Stimulated activated CD8-positive, alpha-beta memory T cell treated with anti-CD3 and anti-CD28 coated beads, Interleukin-7, amount 100 ng/mL, for 24 hours (primary cell): ENCODE data around the gene KY.

Experiments
- DNase-seq: peaks from one replicate; pipeline ENCODE4 v3.0.0-alpha.2; 2020; ENCODE audit warnings: low read depth

Gene KY, protein sequence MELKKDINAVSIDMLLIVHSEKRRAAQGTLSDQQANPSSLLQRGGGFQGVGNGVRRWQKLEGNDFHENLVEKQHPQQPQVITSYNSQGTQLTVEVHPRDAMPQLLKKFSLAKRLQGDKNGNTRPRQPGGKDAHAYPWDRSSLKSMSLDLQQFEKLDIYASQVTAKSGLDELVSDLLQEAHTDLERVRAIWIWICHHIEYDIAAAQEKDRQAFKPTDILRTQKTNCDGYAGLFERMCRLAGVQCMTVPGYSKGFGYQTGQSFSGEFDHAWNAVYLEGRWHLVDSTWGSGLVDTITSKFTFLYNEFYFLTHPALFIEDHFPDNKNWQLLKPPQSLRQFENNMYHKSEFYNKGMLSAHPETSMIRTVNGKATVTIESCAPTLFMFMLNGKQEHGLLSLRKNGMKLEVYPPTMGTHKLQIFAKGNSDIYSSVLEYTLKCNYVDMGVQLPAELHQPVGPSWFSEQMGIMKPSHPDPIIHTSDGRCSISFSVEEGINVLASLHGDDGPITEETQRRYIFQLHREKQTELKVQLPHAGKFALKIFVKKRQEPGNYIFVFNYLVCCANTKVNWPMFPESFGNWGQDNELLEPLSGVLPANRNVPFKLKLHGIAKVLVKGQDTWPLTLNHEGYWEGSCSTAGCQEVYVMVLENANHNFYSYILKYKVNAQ

DNA sequence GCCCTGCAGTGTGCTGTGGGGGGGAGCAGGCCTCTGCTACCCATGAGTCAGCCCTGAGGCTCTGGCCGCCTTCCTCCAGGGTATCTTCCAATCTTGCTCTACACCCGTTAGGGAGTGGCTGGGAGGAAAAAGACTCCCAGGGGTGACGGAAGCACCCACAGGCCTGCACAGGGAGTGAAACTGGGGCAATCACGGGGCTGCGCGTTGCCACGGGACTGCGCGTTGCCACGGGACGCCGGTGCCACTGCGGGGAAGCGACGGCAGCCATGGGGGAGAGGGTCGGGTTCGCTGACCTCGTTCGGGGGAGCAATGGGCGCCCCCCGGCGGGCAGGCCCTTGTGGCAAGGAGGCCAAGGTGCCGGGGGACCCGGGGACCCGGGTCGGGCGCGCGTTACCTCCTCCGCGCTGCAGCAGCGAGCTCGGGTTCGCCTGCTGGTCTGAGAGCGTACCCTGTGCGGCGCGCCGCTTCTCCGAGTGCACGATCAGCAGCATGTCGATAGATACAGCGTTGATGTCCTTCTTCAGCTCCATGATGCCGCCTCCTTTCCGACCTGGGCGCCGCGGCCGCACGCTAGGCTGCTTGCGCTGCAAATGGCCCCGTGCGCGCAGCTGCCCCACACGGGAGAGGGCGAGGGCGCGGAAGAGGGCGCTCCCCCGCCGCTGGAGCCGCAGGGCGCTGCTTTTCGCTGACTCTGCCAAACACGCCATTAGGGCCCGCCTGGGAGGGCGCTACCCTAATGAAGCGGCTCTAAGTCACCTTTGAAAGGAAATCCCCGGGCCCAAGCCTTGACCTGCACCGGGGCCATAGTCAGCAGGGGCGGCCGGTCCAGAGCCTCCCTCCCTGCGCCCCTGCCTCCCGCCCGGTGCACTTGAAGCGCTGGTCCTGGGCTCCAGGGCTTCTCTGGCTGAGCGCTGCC is at the start of gene KY:
Gene KY, minus strand, starts transcription at position 592 of the 916 bp plus-strand sequence. Its CDS starts 62 bp downstream, at position 530.
- no peak for DNase-seq

DNA sequence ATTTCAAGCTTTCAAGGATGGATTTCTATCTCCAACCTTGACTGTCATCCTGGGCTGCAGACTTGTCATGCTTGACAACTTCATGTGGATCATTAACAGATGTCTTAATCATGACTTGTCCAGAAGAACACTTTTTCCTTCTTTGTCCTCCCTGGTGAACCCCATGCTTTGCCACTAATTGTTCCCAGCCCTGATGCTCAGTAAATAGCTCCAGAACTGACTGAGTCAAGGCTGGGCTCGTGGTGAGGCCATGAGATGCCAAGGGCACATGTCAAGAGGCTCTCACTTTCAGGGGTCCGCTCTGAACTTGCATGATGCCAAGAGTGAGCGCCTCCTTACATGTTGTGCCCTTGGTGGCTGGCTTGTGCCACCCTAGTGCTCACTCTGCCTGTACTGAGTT is 48.9 kb upstream of the KY start:
- DNase-seq, result no peak

GRCh38 chr3:134699141-134699711 is 48.4 kb upstream of the KY start:
- no peak for DNase-seq

- DNase-seq, result no peak
Observed at GRCh38 chr3:134697830-134698689, 47.2 kb upstream of the KY start.

GRCh38 chr3:134696155-134696554 is 45.3 kb upstream of the KY start:
- DNase-seq, result no peak

- DNase-seq, result no peak
Observed at GRCh38 chr3:134694946-134695543, 44.2 kb upstream of the KY start.

DNA sequence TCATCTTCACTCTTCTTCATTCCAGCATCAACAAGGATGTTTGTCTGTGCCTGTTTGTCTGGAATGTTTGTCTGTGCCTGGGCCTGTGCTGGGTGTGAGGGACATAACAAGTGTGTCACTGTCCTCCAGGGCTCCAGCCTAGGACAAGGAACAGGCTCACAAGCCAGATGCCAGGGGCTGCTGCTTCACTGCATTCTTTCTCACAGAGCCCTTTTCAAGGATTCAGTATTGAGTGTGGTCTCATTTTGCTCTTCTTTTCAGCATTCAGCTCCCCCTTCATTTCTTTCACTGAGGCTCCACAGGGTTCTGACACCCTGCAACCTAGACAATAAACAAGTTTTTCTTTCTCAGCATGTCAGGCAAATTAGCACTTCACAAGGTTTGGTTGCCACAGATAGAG is 43.6 kb upstream of the KY start:
- DNase-seq, result no peak

- DNase-seq, result no peak
Observed at GRCh38 chr3:134693804-134694203, 43.0 kb upstream of the KY start.

- DNase-seq, result no peak
Observed at GRCh38 chr3:134693226-134693625, 42.4 kb upstream of the KY start.

GRCh38 chr3:134690226-134690625 is 39.4 kb upstream of the KY start:
- no peak for DNase-seq

GRCh38 chr3:134687642-134688041 is 36.8 kb upstream of the KY start:
- DNase-seq, result no peak

- no peak for DNase-seq
Observed at GRCh38 chr3:134685929-134686802, 35.3 kb upstream of the KY start.

GRCh38 chr3:134682196-134682880 is 31.5 kb upstream of the KY start:
- DNase-seq, result no peak

- no peak for DNase-seq
Observed at GRCh38 chr3:134681522-134681900, 30.7 kb upstream of the KY start.

- DNase-seq, result no peak
Observed at GRCh38 chr3:134680796-134681521, 30.1 kb upstream of the KY start.

DNA sequence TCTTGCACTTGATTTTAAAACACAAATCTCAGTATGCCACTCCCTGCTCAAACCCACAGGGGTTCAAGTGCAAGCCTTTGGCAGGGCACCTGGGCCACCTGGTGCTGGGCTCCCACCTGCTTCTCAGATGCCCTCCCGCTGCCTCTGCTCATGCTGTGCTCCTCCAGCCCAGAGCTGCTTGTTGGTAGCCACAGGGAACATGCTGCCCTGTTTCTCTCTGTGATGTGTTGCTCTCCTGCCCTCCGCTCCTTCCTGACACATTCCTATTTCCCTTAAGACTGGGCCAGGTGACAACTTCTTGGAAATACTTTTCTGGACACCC is 27.1 kb upstream of the KY start:
- no peak for DNase-seq

DNA sequence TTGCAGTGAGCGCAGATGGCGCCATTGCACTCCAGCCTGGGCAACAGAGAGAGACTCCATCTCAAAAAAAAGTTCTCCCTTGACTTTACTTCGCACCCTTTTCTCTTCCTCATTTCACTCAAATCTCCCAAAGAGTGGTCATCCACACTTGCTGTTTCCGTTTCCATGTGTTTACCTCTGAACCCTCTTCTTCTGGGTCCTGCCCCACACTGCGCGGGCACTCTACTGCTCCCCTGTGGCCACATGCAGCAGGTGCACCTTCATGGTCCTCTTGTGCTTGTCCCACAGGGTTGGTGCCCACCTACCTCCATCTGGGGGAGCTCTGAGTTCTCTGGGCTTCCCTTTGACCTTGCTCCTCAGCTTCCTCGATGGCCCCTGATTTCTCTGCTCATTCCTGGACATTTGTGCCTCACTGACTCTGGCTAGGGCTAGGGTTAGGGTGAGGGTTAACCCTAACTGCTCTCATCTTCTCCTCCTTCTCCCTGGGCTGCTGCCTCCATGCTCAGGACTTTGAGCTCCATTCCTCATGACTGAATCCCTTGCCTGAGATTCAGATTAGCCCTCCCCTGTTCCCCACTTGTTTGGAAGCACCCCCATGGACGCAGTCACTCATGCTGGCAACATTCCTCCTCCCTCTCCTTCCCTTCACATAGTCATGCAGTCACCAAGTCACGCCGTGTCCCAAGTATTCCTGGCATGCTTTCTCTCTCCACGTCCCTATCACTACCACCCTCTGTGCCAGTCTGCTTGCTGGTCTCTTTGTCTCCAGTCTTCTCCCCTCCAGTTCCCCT is 26.6 kb upstream of the KY start:
- no peak for DNase-seq

- DNase-seq, result no peak
Observed at GRCh38 chr3:134675726-134676256, 25.0 kb upstream of the KY start.
